Activated CD4-positive, alpha-beta T cell treated with anti-CD3 and anti-CD28 coated beads, Interleukin-2, Interleukin-6, amounts not matched to agents 100 ng/mL and 50 ng/mL, durations not matched to agents 16 hours and 8 hours (primary cell): ENCODE measurements around the gene TSPAN4.

ENCODE experiments used
- DNase-seq: peaks from one replicate; pipeline ENCODE4 v3.0.0-alpha.2; 2020

Gene TSPAN4

GRCh38 chr11:804599-804964 lies 38.1 kb upstream of the TSPAN4 start:
- peak; percentile 10 for DNase-seq

GRCh38 chr11:808427-809286 lies 34.0 kb upstream of the TSPAN4 start:
- peak; percentile 77 for DNase-seq

GRCh38 chr11:809287-810039 lies 33.2 kb upstream of the TSPAN4 start, which contains the start of gene RPLP2:
RPLP2 (plus strand) TSS chr11:809967; CDS start chr11:810235, 268 bp downstream.
- peak; percentile 99 for DNase-seq

- no peak for DNase-seq
Observed at GRCh38 chr11:810040-810567, 32.5 kb upstream of the TSPAN4 start.

- peak; percentile 23 for DNase-seq
Observed at GRCh38 chr11:811446-812245, 31.0 kb upstream of the TSPAN4 start.

- DNase-seq = no peak
Observed at GRCh38 chr11:812390-812789, 30.3 kb upstream of the TSPAN4 start.

- no peak for DNase-seq
Observed at GRCh38 chr11:813072-813455, 29.6 kb upstream of the TSPAN4 start.

GRCh38 chr11:813456-814096 lies 29.1 kb upstream of the TSPAN4 start:
- DNase-seq = peak; percentile 17

GRCh38 chr11:815675-816432 lies 26.8 kb upstream of the TSPAN4 start:
- no peak for DNase-seq

GRCh38 chr11:816433-816779 lies 26.2 kb upstream of the TSPAN4 start:
- DNase-seq = peak; percentile 31

- no peak for DNase-seq
Observed at GRCh38 chr11:818396-819128, 24.1 kb upstream of the TSPAN4 start, which contains the start of gene PNPLA2. PNPLA2 (plus strand) TSS chr11:818914; CDS start chr11:819719, 805 bp downstream.

GRCh38 chr11:819129-819931 lies 23.3 kb upstream of the TSPAN4 start:
- peak; percentile 92 for DNase-seq

- DNase-seq = peak; percentile 94
Observed at GRCh38 chr11:819943-820649, 22.6 kb upstream of the TSPAN4 start.

GRCh38 chr11:820655-821511 lies 21.8 kb upstream of the TSPAN4 start:
- no peak for DNase-seq

GRCh38 chr11:821512-822371 lies 20.9 kb upstream of the TSPAN4 start:
- no peak for DNase-seq

- DNase-seq = no peak
Observed at GRCh38 chr11:823441-824291, 19.0 kb upstream of the TSPAN4 start.
